ENCODE data around the gene HOXD8.

HOXD8 gene

GRCh38 chr2:176137906-176138305 lies 8.4 kb downstream of the HOXD8 start:
- ATAC-seq (replicated peaks) (no peak), DNase-seq (no peak)
- Mint-ChIP-seq H3K4me3 (no peak overlapping the region), H3K9me3 (no peaks in the 10 kb centered on the region), H3K27ac (no peak overlapping the region), H3K4me1 (ENCODE audit: low read depth in 2 of 2) (peaks cover 6 to 27% of the 10 kb centered on the region in 2 donors), H3K27me3 (peaks cover 87 to 100% of the 10 kb centered on the region in 2 donors), H3K36me3 (ENCODE audit: insufficient read depth) (peaks cover 30% of the 10 kb centered on the region)

DNA sequence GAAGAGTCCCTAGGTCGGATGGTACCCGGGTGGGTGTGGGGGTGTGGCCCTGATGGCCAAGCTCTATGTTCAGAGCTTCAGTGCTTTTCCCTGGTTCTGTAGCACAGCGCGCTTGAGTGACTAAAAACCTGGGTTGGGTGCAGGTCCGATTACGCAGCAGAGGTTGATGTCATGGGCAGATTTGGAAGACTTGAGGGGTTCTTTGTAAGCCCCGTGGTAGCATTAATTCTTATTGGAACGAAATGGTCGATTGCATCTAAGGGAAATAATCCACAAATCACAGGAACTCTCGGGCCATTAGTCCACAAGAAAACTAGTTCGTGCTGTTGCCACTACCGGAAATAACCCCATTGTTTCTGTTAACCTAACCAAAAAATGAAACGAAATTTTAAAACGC lies 9.0 kb downstream of the HOXD8 start:
- Mint-ChIP-seq H3K4me3 (peak overlapping the region in 1 of 2 donors; percentile 31), H3K4me1 (ENCODE audit: low read depth in 2 of 2) (peaks cover 6 to 26% of the 10 kb centered on the region in 2 donors), H3K9me3 (no peaks in the 10 kb centered on the region), H3K27ac (no peak overlapping the region), H3K27me3 (peaks cover 88 to 100% of the 10 kb centered on the region in 2 donors), H3K36me3 (ENCODE audit: insufficient read depth) (peaks cover 26% of the 10 kb centered on the region)
- ATAC-seq (replicated peaks), result no peak
- no peak for DNase-seq

- H3K27me3 Mint-ChIP-seq, result peaks cover 88 to 100% of the 10 kb centered on the region in 2 donors
- ATAC-seq (replicated peaks) (no peak), DNase-seq (no peak)
- H3K4me1 Mint-ChIP-seq (ENCODE audit: low read depth in 2 of 2), result peaks cover 6 to 26% of the 10 kb centered on the region in 2 donors
- H3K36me3 Mint-ChIP-seq (ENCODE audit: insufficient read depth), result peaks cover 26% of the 10 kb centered on the region
- H3K27ac Mint-ChIP-seq, result no peak overlapping the region
- peak overlapping the region; percentile 28 to 31 for H3K4me3 Mint-ChIP-seq
- H3K9me3 Mint-ChIP-seq, result no peaks in the 10 kb centered on the region
Observed at GRCh38 chr2:176138923-176139660, 9.6 kb downstream of the HOXD8 start.

DNA sequence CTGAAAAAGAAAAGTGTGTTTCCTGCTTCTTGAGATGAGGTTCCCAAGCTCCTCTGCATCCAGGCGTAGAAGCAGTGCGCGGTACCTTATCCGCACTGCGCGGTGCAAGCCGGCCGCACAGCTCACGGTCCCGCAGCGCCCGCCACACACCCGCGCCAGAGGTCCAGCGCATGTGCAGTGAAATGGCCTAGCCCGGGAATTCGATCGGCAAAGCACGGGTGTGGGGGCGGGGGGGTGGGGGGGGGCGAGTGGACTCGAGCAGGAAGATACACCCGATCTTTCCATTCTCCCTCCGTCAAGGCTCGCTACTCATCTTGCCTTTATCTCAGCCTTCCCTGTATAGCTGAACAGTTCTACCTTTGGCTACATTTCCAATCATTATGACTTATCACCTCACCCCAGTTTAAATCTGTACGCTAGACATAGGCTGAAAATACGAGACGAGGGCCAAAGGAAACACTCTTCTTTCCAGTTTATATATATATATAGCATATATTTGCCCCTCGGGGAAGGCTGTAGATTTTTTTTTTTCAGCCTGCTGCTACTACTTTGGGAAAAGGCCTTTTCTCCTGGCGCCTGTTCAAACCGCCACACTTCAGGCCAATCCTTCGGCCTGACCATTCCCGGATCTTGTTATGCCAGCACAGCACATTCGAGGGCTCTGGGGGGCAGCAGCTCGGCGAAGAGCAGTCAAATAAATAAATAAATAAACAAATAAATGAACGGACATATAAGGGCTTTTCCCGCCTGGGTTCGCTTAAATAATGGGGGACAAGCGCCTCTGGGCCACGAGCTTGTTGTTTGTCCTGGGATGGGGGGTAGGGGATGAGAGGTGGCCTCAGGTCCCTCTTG lies 10.4 kb downstream of the HOXD8 start:
- Mint-ChIP-seq H3K27me3 (peaks cover 88 to 100% of the 10 kb centered on the region in 2 donors), H3K27ac (no peak overlapping the region), H3K9me3 (no peaks in the 10 kb centered on the region), H3K36me3 (ENCODE audit: insufficient read depth) (peaks cover 26% of the 10 kb centered on the region), H3K4me1 (ENCODE audit: low read depth in 2 of 2) (peaks cover 6 to 26% of the 10 kb centered on the region in 2 donors), H3K4me3 (no peak overlapping the region)
- ATAC-seq (replicated peaks) (no peak), DNase-seq (no peak)

DNA sequence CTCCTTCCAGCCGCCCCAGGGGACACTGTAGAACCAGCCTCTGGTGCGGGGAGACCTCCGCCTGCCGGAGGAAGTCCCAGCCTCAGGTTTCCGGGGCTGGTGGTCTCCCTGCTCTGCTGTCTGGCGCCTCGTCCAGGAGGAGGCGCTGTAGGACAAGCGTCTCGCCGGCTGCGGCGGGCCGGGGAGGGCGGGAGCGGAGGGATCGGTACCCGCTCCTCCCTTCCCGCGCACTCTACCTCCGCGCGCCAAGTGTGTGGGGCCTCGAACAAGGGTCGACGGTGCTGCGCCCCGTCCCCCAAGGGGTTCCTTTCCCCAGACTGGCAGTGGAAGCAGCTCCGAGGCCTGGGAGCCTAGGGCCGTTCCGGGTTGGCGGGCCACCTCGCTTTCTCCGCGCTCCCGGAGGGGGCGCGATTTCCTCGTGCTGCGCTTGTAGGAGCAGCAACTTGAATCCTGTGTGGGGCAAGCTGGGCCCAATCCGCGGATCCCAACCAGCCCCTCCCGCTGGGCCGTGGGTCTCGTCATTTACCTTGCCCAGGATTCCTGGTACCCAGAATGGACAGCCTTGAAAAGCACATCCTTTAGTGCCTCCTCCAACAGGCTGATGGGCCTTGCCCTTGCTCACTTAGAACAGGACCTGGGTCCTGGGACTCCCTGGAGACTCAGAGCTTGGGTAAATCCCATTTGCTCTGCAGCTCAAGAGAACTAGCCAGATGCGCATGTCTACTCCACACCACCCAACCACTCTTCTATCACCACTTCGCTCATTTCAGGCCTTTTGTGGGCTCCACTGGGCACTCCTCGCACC lies 11.2 kb downstream of the HOXD8 start:
- peak; percentile 55 to 65 (median 62) for DNase-seq
- Mint-ChIP-seq H3K27ac (no peak overlapping the region), H3K27me3 (peaks cover 88 to 100% of the 10 kb centered on the region in 2 donors), H3K4me3 (peak overlapping the region; percentile 34 to 62), H3K4me1 (ENCODE audit: low read depth in 2 of 2) (peaks cover 3 to 22% of the 10 kb centered on the region in 2 donors), H3K36me3 (ENCODE audit: insufficient read depth) (peaks cover 23% of the 10 kb centered on the region), H3K9me3 (no peaks in the 10 kb centered on the region)
- ATAC-seq (replicated peaks), result peak; percentile 90

GRCh38 chr2:176142281-176142680 lies 12.8 kb downstream of the HOXD8 start:
- no peak for ATAC-seq (replicated peaks)
- Mint-ChIP-seq H3K27ac (no peak overlapping the region), H3K4me3 (no peak overlapping the region), H3K9me3 (no peaks in the 10 kb centered on the region), H3K36me3 (ENCODE audit: insufficient read depth) (peaks cover 19% of the 10 kb centered on the region), H3K27me3 (peaks cover 92 to 100% of the 10 kb centered on the region in 2 donors), H3K4me1 (ENCODE audit: low read depth in 2 of 2) (peaks cover 0 to 16% of the 10 kb centered on the region in 2 donors)
- no peak for DNase-seq

DNA sequence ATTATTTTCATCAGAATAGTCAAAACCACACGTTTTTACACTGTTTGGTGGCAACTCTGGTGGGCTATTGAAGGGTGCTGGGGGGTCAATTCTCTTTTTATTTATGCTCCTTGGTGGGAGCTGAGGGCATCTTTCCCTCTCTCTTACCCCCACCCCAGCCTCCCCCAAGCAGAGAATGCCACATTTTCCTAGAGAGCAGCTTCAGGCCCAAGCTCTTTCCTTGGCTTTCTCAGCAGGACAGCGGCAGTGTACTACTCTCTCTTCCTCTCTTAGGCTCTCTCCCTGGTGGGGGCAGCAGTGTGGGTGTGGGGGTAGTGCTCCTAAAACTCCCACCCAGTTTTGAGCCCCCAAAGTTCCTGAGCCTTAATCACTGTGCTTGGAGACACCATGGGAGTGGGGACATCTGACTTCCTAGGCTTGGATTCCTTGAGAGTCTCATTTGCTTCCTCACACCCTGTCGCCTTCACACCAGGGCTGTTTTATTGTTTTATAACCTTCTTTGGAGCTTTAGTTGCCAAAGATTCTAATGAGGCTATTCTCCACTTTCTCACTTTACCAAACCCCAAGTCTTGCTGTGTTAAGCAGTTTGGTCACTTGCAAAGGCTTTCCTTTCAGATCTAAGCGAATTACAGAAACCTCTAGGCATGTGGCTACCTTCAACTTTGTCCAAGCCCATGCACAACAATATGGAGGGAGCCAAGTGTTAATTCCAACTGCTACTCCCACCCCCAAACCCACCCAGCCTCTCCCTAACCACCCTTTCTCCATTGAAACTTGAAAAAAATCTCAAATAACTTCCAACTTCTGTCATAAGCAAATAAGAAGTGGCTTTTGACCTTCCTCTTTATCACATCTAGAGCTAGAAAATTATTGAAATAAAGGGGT lies 15.8 kb downstream of the HOXD8 start:
- Mint-ChIP-seq H3K27me3 (peaks cover 94 to 100% of the 10 kb centered on the region in 2 donors), H3K9me3 (no peaks in the 10 kb centered on the region), H3K4me3 (no peak overlapping the region), H3K4me1 (ENCODE audit: low read depth in 2 of 2) (peaks cover 0 to 9% of the 10 kb centered on the region in 2 donors), H3K27ac (no peak overlapping the region), H3K36me3 (ENCODE audit: insufficient read depth) (peaks cover 9% of the 10 kb centered on the region)
- DNase-seq, result no peak
- ATAC-seq (replicated peaks), result no peak

GRCh38 chr2:176146101-176146500 lies 16.6 kb downstream of the HOXD8 start:
- Mint-ChIP-seq H3K4me3 (no peak overlapping the region), H3K27me3 (peaks cover 99 to 100% of the 10 kb centered on the region in 2 donors), H3K36me3 (ENCODE audit: insufficient read depth) (peaks cover 7% of the 10 kb centered on the region), H3K9me3 (no peaks in the 10 kb centered on the region), H3K4me1 (ENCODE audit: low read depth in 2 of 2) (peaks cover 0 to 4% of the 10 kb centered on the region in 2 donors), H3K27ac (no peak overlapping the region)
- no peak for ATAC-seq (replicated peaks)
- no peak for DNase-seq

DNA sequence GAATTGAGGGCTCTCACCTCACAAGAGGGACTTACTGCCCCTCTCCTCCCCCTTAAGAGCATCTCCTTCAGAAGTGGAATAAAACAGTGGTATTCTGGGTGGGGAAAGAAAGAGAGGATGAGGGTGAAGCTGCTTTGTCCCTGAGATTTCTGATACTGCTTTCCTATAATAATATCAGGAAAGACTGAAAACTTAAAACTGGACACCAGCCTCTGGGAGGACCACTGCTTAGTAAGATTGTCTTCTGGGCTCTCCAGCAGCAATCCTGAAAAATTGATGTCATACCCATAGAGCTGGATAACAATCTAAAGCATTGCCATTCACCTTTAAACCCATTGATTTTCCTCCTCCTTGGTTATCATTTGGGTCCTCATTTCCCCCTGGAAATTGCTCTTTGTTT lies 17.1 kb downstream of the HOXD8 start:
- H3K36me3 Mint-ChIP-seq (ENCODE audit: insufficient read depth), result peaks cover 2% of the 10 kb centered on the region
- no peaks in the 10 kb centered on the region for H3K4me1 Mint-ChIP-seq (ENCODE audit: low read depth in 2 of 2)
- H3K27me3 Mint-ChIP-seq, result peaks cover 99 to 100% of the 10 kb centered on the region in 2 donors
- ATAC-seq (replicated peaks) (no peak), DNase-seq (no peak)
- no peak overlapping the region for H3K27ac Mint-ChIP-seq
- H3K9me3 Mint-ChIP-seq, result no peaks in the 10 kb centered on the region
- no peak overlapping the region for H3K4me3 Mint-ChIP-seq

DNA sequence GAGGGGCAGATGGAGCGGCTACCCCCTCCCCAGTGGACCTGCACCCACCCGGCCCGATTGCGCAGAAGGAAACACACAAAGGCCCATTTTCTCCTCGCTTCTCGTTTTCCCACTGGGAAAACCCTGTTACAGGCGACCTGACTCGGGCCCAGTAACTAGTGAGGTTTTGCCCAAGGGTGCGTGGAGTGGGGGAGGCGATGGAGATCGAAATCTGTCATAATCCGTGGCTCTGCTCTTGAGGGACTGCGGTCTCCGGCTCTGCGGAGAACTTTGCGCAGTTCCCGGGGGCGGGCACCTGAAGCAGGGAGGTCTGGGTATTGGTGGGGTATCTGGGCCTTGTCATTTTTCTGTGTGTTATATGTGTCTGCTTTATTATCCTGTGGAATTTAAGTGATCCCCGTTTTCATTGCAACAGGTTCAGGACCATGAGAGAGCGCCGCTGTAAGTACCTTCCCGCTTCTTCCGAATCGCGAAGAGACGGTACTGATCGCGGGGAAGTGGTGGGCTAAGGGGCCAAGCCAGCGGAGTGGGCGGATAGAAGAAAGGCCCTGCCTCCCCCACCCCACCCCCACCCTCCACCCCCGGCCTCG lies 17.8 kb downstream of the HOXD8 start:
- no peak overlapping the region for H3K27ac Mint-ChIP-seq

GRCh38 chr2:176147800-176148496 lies 18.4 kb downstream of the HOXD8 start:
- Mint-ChIP-seq H3K4me3 (no peak overlapping the region), H3K27me3 (peaks cover 95 to 100% of the 10 kb centered on the region in 2 donors), H3K36me3 (ENCODE audit: insufficient read depth) (no peaks in the 10 kb centered on the region), H3K27ac (no peak overlapping the region), H3K4me1 (ENCODE audit: low read depth in 2 of 2) (peaks cover 0 to 2% of the 10 kb centered on the region in 2 donors), H3K9me3 (no peaks in the 10 kb centered on the region)
- no peak for DNase-seq
- ATAC-seq (replicated peaks), result no peak

More for the DNA sequence above, 17.8 kb downstream of the HOXD8 start:
- H3K4me1 Mint-ChIP-seq (ENCODE audit: low read depth in 2 of 2), result peaks cover 0 to 2% of the 10 kb centered on the region in 2 donors
- H3K27me3 Mint-ChIP-seq, result peaks cover 94 to 100% of the 10 kb centered on the region in 2 donors
- DNase-seq, result no peak
- H3K4me3 Mint-ChIP-seq, result no peak overlapping the region
- no peak for ATAC-seq (replicated peaks)
- no peaks in the 10 kb centered on the region for H3K9me3 Mint-ChIP-seq
- no peaks in the 10 kb centered on the region for H3K36me3 Mint-ChIP-seq (ENCODE audit: insufficient read depth)

All from effector memory CD8-positive, alpha-beta T cell (primary cell).